H1 (cell line): ENCODE measurements around the gene TSGA10. TPM values are rescaled to one million over a fixed set of nuclear protein-coding genes. Genes with fewer than 3 reads are reported as not detected.
"Not testable (repeated sequence)": the region's sequence is repeated elsewhere in the genome, so short reads cannot be mapped to it uniquely, and the experiment has no call there.

ENCODE experiments used
- CTCF ChIA-PET: fragments of 300-600 bp; sonication (Branson Sonifier 250); formaldehyde crosslinking; loops from one replicate; lab custom pipeline; 2021; ENCODE audit not compliant: partially characterized antibody; lab: Charles Lee
- POLR2A ChIA-PET: fragments of 300-600 bp; sonication (Branson Sonifier 250); formaldehyde crosslinking; loops from one replicate; lab custom pipeline; 2021; ENCODE audit warnings: inconsistent platforms; ENCODE audit not compliant: partially characterized antibody; lab: Charles Lee
- DNase-seq, 2 experiments: peaks; one replicate each; pipeline versions ENCODE4 v3.0.0 to v3.0.0-alpha.2; 2010 to 2022; ENCODE audit warnings: low spot score in 2 of 2, low read depth in 1 of 2, mixed read lengths in 1 of 2
- FAIRE-seq: peaks from 2 replicates; lab custom pipeline; 2011; peaks lifted over from hg19 to GRCh38; lab: Jason Lieb, UNC
- H2AFZ ChIP-seq: 2 replicates; pipeline ENCODE4 v1.8.1; 2012; ENCODE audit warnings: low read length, inconsistent platforms
- H2AK5ac ChIP-seq: 2 replicates; pipeline ENCODE4 v1.6.1; 2013; ENCODE audit warnings: low read depth, low read length
- H2BK120ac ChIP-seq: replicated peaks from 2 replicates; pipeline ENCODE3; 2013; ENCODE audit warnings: low read depth, low read length, inconsistent platforms
- H2BK12ac ChIP-seq: 2 replicates; pipeline ENCODE4 v1.6.1; 2013; ENCODE audit warnings: low read depth, low read length
- H2BK15ac ChIP-seq: 2 replicates; pipeline ENCODE4 v1.6.1; 2013; ENCODE audit warnings: low read length
- H2BK20ac ChIP-seq: 2 replicates; pipeline ENCODE4 v1.6.1; 2013; ENCODE audit warnings: low read length
- H2BK5ac ChIP-seq: 2 replicates; pipeline ENCODE4 v1.6.1; 2013; ENCODE audit warnings: low read depth, low read length
- H3K14ac ChIP-seq: 2 replicates; pipeline ENCODE4 v1.6.1; 2013; ENCODE audit warnings: inconsistent platforms; ENCODE audit not compliant: insufficient read length
- H3K18ac ChIP-seq: 2 replicates; pipeline ENCODE4 v1.6.1; 2013; ENCODE audit warnings: low read length; ENCODE audit errors: extremely low read depth
- H3K23ac ChIP-seq: 2 replicates; pipeline ENCODE4 v1.6.1; 2013; ENCODE audit warnings: inconsistent platforms; ENCODE audit not compliant: insufficient read length
- H3K23me2 ChIP-seq: 2 replicates; pipeline ENCODE4 v1.6.1; 2013; ENCODE audit warnings: low read depth, low read length
- H3K27ac ChIP-seq: 2 replicates; pipeline ENCODE4 v1.6.1; 2011; ENCODE audit warnings: low read depth, low read length, inconsistent platforms
- H3K27me3 ChIP-seq, 4 experiments: replicated peaks in 1 of 4; 1 replicate in 1 of 4; 2 replicates in 3 of 4; pipeline versions ENCODE4 v1.6.1 to v1.8.1; 2011 to 2013; ENCODE audit warnings: low read length in 3 of 4, mild to moderate bottlenecking in 3 of 4, inconsistent platforms in 2 of 4, mixed read lengths in 2 of 4, moderate library complexity in 1 of 4; ENCODE audit not compliant: control insufficient read depth in 3 of 4, insufficient read depth in 3 of 4; ENCODE audit errors: extremely low read depth in 1 of 4
- H3K36me3 ChIP-seq, 4 experiments: 2 replicates each; pipeline versions ENCODE4 v1.6.1 to v1.8.1; 2011 to 2013; ENCODE audit warnings: mild to moderate bottlenecking in 4 of 4, low read length in 3 of 4, moderate library complexity in 2 of 4, control low read depth in 1 of 4, inconsistent platforms in 1 of 4; ENCODE audit not compliant: insufficient read depth in 4 of 4, control insufficient read depth in 2 of 4
- H3K4ac ChIP-seq: replicated peaks from 2 replicates; pipeline ENCODE3; 2013; ENCODE audit warnings: low read length, low read depth, mixed read lengths, inconsistent platforms; ENCODE audit not compliant: insufficient read length
- H3K4me1 ChIP-seq, 4 experiments: replicated peaks in 1 of 4; 1 replicate in 1 of 4; 2 replicates in 3 of 4; pipeline versions ENCODE4 v1.6.1 to v1.8.1; 2011 to 2013; ENCODE audit warnings: low read length in 3 of 4, inconsistent platforms in 2 of 4, mixed read lengths in 1 of 4; ENCODE audit not compliant: insufficient read depth in 4 of 4, control insufficient read depth in 3 of 4
- H3K4me2 ChIP-seq, 2 experiments: 2 replicates each; pipeline versions ENCODE4 v1.6.1 to v1.8.1; 2011 to 2013; ENCODE audit warnings: low read depth in 2 of 2, low read length in 2 of 2, control low read depth in 1 of 2, inconsistent platforms in 1 of 2, mild to moderate bottlenecking in 1 of 2; ENCODE audit not compliant: insufficient read depth in 1 of 2
- H3K4me3 ChIP-seq, 4 experiments: fragments of 200-600, 300-600 bp in 1 of 4; sonication (generic), shearing (Covaris generic), sonication (Bioruptor Twin) in 1 of 4; 2 replicates each; pipeline versions ENCODE4 v1.5.1 to v1.8.1; 2011 to 2016; ENCODE audit warnings: low read length in 4 of 4, low read depth in 3 of 4, control low read depth in 2 of 4, inconsistent platforms in 2 of 4, mild to moderate bottlenecking in 2 of 4, mixed read lengths in 1 of 4, moderate library complexity in 1 of 4; ENCODE audit not compliant: insufficient read depth in 2 of 4; ENCODE audit errors: extremely low read depth in 1 of 4
- H3K56ac ChIP-seq: replicated peaks from 2 replicates; pipeline ENCODE3; 2013; ENCODE audit warnings: low read depth, mild to moderate bottlenecking, mixed read lengths, low read length, inconsistent platforms; ENCODE audit not compliant: insufficient read length
- H3K79me1 ChIP-seq: 2 replicates; pipeline ENCODE4 v1.6.1; 2013; ENCODE audit warnings: low read depth, low read length, control low read depth
- H3K79me2 ChIP-seq, 2 experiments: 2 replicates each; pipeline versions ENCODE4 v1.6.1 to v1.8.1; 2012 to 2013; ENCODE audit warnings: low read length in 2 of 2, mild to moderate bottlenecking in 2 of 2, inconsistent platforms in 1 of 2; ENCODE audit not compliant: insufficient read depth in 2 of 2, control insufficient read depth in 1 of 2
- H3K9ac ChIP-seq, 4 experiments: replicated peaks in 1 of 4; 1 replicate in 1 of 4; 2 replicates in 3 of 4; pipeline versions ENCODE4 v1.6.1 to v1.8.1; 2011 to 2013; ENCODE audit warnings: low read depth in 3 of 4, low read length in 3 of 4, control low read depth in 2 of 4, mild to moderate bottlenecking in 2 of 4, moderate library complexity in 2 of 4, inconsistent platforms in 1 of 4; ENCODE audit errors: extremely low read depth in 1 of 4
- H3K9me3 ChIP-seq, 2 experiments: 2 replicates each; pipeline versions ENCODE4 v1.6.1 to v1.8.1; 2012 to 2013; ENCODE audit warnings: mild to moderate bottlenecking in 2 of 2, moderate library complexity in 2 of 2, control low read depth in 1 of 2, inconsistent platforms in 1 of 2, low read depth in 1 of 2, low read length in 1 of 2, mixed read lengths in 1 of 2; ENCODE audit not compliant: insufficient read depth in 2 of 2
- H4K20me1 ChIP-seq, 2 experiments: replicated peaks in 1 of 2; 2 replicates each; pipeline versions ENCODE3 to v1.8.1; 2011 to 2013; ENCODE audit warnings: inconsistent platforms in 2 of 2, low read length in 2 of 2, mild to moderate bottlenecking in 1 of 2; ENCODE audit not compliant: insufficient read depth in 2 of 2, control insufficient read depth in 1 of 2
- H4K5ac ChIP-seq: 2 replicates; pipeline ENCODE4 v1.6.1; 2013; ENCODE audit warnings: low read length, low read depth, mixed read lengths, inconsistent platforms; ENCODE audit not compliant: insufficient read length
- H4K8ac ChIP-seq: 2 replicates; pipeline ENCODE4 v1.8.0; 2013; ENCODE audit warnings: mild to moderate bottlenecking, moderate library complexity, low read length, inconsistent platforms; ENCODE audit not compliant: insufficient read depth; ENCODE audit errors: extremely low read depth
- H4K91ac ChIP-seq: replicated peaks from 2 replicates; pipeline ENCODE3; 2013; ENCODE audit warnings: low read length, mixed read lengths, inconsistent platforms; ENCODE audit not compliant: insufficient read length
- ASH2L ChIP-seq: fragments of 200-600, 300-600 bp; sonication (generic); IDR thresholded peaks from one replicate; pipeline ENCODE4 v1.7.1; 2017; ENCODE audit warnings: low read length
- CREB1 ChIP-seq: IDR thresholded peaks from 2 replicates; pipeline ENCODE4 v1.6.1; 2012; ENCODE audit warnings: inconsistent platforms
- CTBP2 ChIP-seq: IDR thresholded peaks from 2 replicates; pipeline ENCODE4 v1.7.0; 2011; ENCODE audit warnings: borderline replicate concordance, mild to moderate bottlenecking, moderate library complexity, mixed read lengths, low read length; ENCODE audit not compliant: insufficient read depth, insufficient read length
- RXRA ChIP-seq: IDR thresholded peaks from 2 replicates; pipeline ENCODE4 v1.6.1; 2011; ENCODE audit warnings: low read depth, mild to moderate bottlenecking, low read length, moderate library complexity; ENCODE audit not compliant: insufficient read depth
- TBP ChIP-seq: IDR thresholded peaks from 2 replicates; pipeline ENCODE4 v1.6.1; 2011; ENCODE audit warnings: low read depth, low read length, improper control_type of control experiment
- TCF12 ChIP-seq: IDR thresholded peaks from 2 replicates; pipeline ENCODE4 v1.6.1; 2011; ENCODE audit warnings: low read depth, mild to moderate bottlenecking, low read length
- WGBS, 2 experiments: shearing (Covaris generic) in 1 of 2; methylation state at CpG; one replicate each; pipeline versions ENCODE4 v1.1.6 to v1.1.7; 2013 to 2015; ENCODE audit warnings: low lambda C conversion rate in 2 of 2, mixed read lengths in 2 of 2, inconsistent platforms in 1 of 2, low coverage in 1 of 2, missing lambda C conversion rate in 1 of 2; ENCODE audit not compliant: insufficient replicate concordance in 2 of 2, insufficient coverage in 1 of 2, insufficient read length in 1 of 2; ENCODE audit errors: extremely low coverage in 1 of 2, missing lambda C conversion rate in 1 of 2; 5-methylcytosine and 5-hydroxymethylcytosine counted together
- polyA plus RNA-seq, 7 experiments: library from polyadenylated mRNA; depleted of rRNA in 3 of 7; stranded (reverse) in 5 of 7; unstranded in 2 of 7; fragments of >200 nt in 5 of 7; fragments of 200-250 nt in 2 of 7; gene quantifications; 1 replicate in 5 of 7; 2 replicates in 1 of 7; 4 replicates in 1 of 7; pipeline versions ENCODE4 v1.2.1 to v1.2.3, GENCODE V29; 2011 to 2013; ENCODE audit warnings: missing spikeins in 2 of 7, mixed read lengths in 2 of 7
- total RNA-seq: library from RNA; stranded (reverse); fragmentation: NEBNext Ultra II Directional; extraction: Animal tissue kit (Norgen Biotek cat#: 25700); gene quantifications from 2 replicates; pipeline ENCODE4 v1.2.1, GENCODE V29; 2021

The TSGA10 gene
- total and polyA plus RNA-seq, 2 of the 8 experiments (the other 6 are each of a cell fraction or from before 2014, with no cell fraction given) = 2.2 to 7.4 TPM

DNA sequence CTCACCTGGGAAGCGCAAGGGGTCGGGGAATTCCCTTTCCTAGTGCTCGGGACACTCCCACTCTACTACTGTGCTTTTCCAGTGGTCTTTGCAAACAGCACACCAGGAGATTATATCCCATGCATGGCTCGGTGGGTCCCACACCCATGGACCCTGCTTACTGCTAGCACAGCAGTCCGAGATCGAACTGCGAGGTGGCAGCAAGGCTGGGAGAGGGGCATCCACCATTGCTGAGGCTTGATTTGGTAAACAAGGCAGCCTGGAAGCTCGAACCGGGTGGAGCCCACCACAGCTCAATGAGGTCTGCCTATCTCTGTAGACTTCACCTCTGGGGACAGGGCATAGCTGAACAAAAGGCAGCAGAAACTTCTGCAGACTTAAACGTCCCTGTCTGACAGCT, 154.0 kb downstream of the TSGA10 start (continued):
- no peak for TF ChIP-seq ASH2L
- no peak for TF ChIP-seq TCF12
- no peak for TF ChIP-seq CREB1
- no peak for TF ChIP-seq TBP
- no peak for TF ChIP-seq RXRA
- no peak for TF ChIP-seq CTBP2

DNA sequence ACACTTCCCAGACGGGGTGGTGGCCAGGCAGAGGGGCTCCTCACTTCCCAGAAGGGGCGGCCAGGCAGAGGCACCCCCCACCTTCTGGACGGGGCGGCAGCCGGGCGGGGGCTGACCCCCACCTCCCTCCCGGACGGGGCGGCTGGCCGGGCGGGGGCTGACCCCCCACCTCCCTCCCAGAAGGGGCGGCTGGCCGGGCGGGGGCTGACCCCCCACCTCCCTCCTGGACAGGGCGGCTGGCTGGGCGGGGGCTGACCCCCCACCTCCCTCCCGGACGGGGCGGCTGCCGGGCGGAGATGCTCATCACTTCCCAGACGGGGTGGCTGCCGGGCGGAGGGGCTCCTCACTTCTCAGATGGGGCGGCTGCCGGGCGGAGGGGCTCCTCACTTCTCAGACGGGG, 166.0 kb downstream of the TSGA10 start:
- H3K23ac ChIP-seq, H4K8ac ChIP-seq, H2BK120ac ChIP-seq, H3K27ac ChIP-seq, H3K9me3 ChIP-seq, H3K79me2 ChIP-seq, DNase-seq, H3K4me3 ChIP-seq, H3K27me3 ChIP-seq, H3K23me2 ChIP-seq, H3K9ac ChIP-seq, H2BK20ac ChIP-seq, H3K36me3 ChIP-seq, H4K5ac ChIP-seq, H3K4ac ChIP-seq, H3K14ac ChIP-seq, H2AFZ ChIP-seq, H2AK5ac ChIP-seq, H2BK15ac ChIP-seq, H4K20me1 ChIP-seq, H2BK12ac ChIP-seq, CTCF ChIA-PET, FAIRE-seq, H4K91ac ChIP-seq, H3K79me1 ChIP-seq, H3K18ac ChIP-seq, H3K4me2 ChIP-seq, H2BK5ac ChIP-seq, POLR2A ChIA-PET, H3K56ac ChIP-seq, H3K4me1 ChIP-seq: not testable (repeated sequence)
- WGBS, 2 experiments = 93% methylated on average over 5 of the region's 28 CpGs; no CpG with 5 or more reads in 1 of the 2 experiments
